Smooth muscle cell (in vitro differentiated cells): ENCODE results near the gene GRK3. TPM values are rescaled to one million over a fixed set of nuclear protein-coding genes. Genes with fewer than 3 reads are reported as not detected.

ENCODE experiments used
- DNase-seq: peaks from one replicate; lab custom pipeline; 2025; ENCODE audit not compliant: unreplicated experiment; lab: John Stamatoyannopoulos, UW
- H2AFZ ChIP-seq: fragments of 200-600 bp; sonication (generic); 2 replicates; pipeline ENCODE4 v1.6.0; 2016; ENCODE audit warnings: antibody characterized with exemption, low read depth, mild to moderate bottlenecking
- H3F3A ChIP-seq: fragments of 200-600 bp; sonication (generic); 2 replicates; pipeline ENCODE4 v1.6.0; 2017; ENCODE audit warnings: antibody characterized with exemption, low read depth
- H3K27ac ChIP-seq: fragments of 200-600 bp; sonication (generic); 2 replicates; pipeline ENCODE4 v1.5.1; 2016; ENCODE audit warnings: low read depth, mild to moderate bottlenecking
- H3K27me3 ChIP-seq: fragments of 200-600 bp; sonication (generic); 2 replicates; pipeline ENCODE4 v1.6.1; 2016; ENCODE audit warnings: low read depth, mild to moderate bottlenecking
- H3K36me3 ChIP-seq: fragments of 200-600 bp; sonication (generic); 2 replicates; pipeline ENCODE4 v1.5.1; 2016; ENCODE audit warnings: low read depth
- H3K4me1 ChIP-seq: fragments of 200-600 bp; sonication (generic); 2 replicates; pipeline ENCODE4 v1.5.1; 2016; ENCODE audit warnings: low read depth
- H3K4me2 ChIP-seq: fragments of 200-600 bp; sonication (generic); 2 replicates; pipeline ENCODE4 v1.6.0; 2016; ENCODE audit warnings: mild to moderate bottlenecking
- H3K4me3 ChIP-seq: fragments of 200-600 bp; sonication (generic); 2 replicates; pipeline ENCODE4 v1.5.1; 2016; ENCODE audit warnings: mild to moderate bottlenecking
- H3K79me2 ChIP-seq: fragments of 200-600 bp; sonication (generic); 2 replicates; pipeline ENCODE4 v1.6.0; 2016; ENCODE audit warnings: low read depth, mild to moderate bottlenecking
- H3K9ac ChIP-seq: fragments of 200-600 bp; sonication (generic); 2 replicates; pipeline ENCODE4 v1.6.0; 2016; ENCODE audit warnings: low read depth
- H3K9me3 ChIP-seq: fragments of 200-600 bp; sonication (generic); replicated peaks from 2 replicates; pipeline ENCODE4 v1.5.1; 2016; ENCODE audit warnings: low read depth
- H4K20me1 ChIP-seq: fragments of 200-600 bp; sonication (generic); 2 replicates; pipeline ENCODE4 v1.6.0; 2016; ENCODE audit warnings: low read depth
- WGBS: methylation state at CpG from one replicate; pipeline ENCODE4 v1.1.7; 2016; ENCODE audit warnings: low lambda C conversion rate; 5-methylcytosine and 5-hydroxymethylcytosine counted together
- polyA plus RNA-seq: library from polyadenylated mRNA; unstranded; fragments of >200 nt; fragmentation: Nextera tagmentation; extraction: Ambion mirVana; gene quantifications from 2 replicates; pipeline ENCODE4 v1.2.1, GENCODE V29; 2016
- total RNA-seq: library from RNA; depleted of rRNA; stranded (reverse); fragments of >200 nt; gene quantifications from 2 replicates; pipeline ENCODE4 v1.2.3, GENCODE V29; 2014
- TF ChIP-seq, protein P1 (sequence below): fragments of 200-600 bp; sonication (generic); IDR thresholded peaks from 2 replicates; pipeline ENCODE4 v1.5.1; 2017; ENCODE audit warnings: borderline replicate concordance, mild to moderate bottlenecking, antibody characterized with exemption; ENCODE audit not compliant: insufficient read depth, poor library complexity, severe bottlenecking

The GRK3 gene
- total and polyA plus RNA-seq, 2 experiments from 2014 or later = 1.0 to 4.6 TPM

DNA sequence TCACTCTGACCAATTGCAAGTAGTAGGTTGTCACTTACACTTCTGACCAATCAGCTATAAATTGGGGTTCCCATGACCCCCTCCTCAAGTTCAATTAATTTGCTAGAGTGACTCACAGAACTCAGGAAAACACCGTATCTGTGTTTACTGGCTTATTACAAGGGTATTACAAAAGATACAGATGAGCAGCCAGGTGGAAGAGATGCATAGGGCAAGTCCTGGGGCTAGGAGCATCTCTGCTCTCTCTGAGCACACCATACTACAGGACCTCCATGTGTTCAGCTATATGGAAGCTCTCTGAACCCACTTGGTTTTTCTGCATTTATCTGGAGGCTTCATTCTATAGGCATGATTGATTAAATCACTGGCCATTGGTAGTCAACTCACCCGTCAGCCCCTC lies 11.3 kb upstream of the GRK3 start:
- H4K20me1 ChIP-seq = no peaks in the 10 kb centered on the region
- H3K9ac ChIP-seq = no peak overlapping the region
- H3F3A ChIP-seq = no peaks in the 10 kb centered on the region
- DNase-seq = no peak
- TF ChIP-seq, protein P1, sequence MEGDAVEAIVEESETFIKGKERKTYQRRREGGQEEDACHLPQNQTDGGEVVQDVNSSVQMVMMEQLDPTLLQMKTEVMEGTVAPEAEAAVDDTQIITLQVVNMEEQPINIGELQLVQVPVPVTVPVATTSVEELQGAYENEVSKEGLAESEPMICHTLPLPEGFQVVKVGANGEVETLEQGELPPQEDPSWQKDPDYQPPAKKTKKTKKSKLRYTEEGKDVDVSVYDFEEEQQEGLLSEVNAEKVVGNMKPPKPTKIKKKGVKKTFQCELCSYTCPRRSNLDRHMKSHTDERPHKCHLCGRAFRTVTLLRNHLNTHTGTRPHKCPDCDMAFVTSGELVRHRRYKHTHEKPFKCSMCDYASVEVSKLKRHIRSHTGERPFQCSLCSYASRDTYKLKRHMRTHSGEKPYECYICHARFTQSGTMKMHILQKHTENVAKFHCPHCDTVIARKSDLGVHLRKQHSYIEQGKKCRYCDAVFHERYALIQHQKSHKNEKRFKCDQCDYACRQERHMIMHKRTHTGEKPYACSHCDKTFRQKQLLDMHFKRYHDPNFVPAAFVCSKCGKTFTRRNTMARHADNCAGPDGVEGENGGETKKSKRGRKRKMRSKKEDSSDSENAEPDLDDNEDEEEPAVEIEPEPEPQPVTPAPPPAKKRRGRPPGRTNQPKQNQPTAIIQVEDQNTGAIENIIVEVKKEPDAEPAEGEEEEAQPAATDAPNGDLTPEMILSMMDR = no peak
- H3K79me2 ChIP-seq = no peaks in the 10 kb centered on the region
- H3K36me3 ChIP-seq = no peaks in the 10 kb centered on the region
- no peak overlapping the region for H3K4me3 ChIP-seq
- WGBS = 93% methylated on average over 2 of the region's 2 CpGs
- H3K9me3 ChIP-seq = no peaks in the 10 kb centered on the region
- H3K27me3 ChIP-seq = no peaks in the 10 kb centered on the region
- no peak overlapping the region for H3K27ac ChIP-seq
- H3K4me1 ChIP-seq = peaks cover 3% of the 10 kb centered on the region
- H3K4me2 ChIP-seq = no peak overlapping the region
- no peak overlapping the region for H2AFZ ChIP-seq

GRCh38 chr22:25554238-25554671 lies 10.2 kb upstream of the GRK3 start:
- no peak overlapping the region for H2AFZ ChIP-seq
- no peak overlapping the region for H3K9ac ChIP-seq
- no peak overlapping the region for H3K4me2 ChIP-seq
- H3F3A ChIP-seq = no peaks in the 10 kb centered on the region
- H4K20me1 ChIP-seq = no peaks in the 10 kb centered on the region
- H3K79me2 ChIP-seq = no peaks in the 10 kb centered on the region
- no peaks in the 10 kb centered on the region for H3K27me3 ChIP-seq
- no peaks in the 10 kb centered on the region for H3K36me3 ChIP-seq
- no peak overlapping the region for H3K27ac ChIP-seq
- TF ChIP-seq, protein P1 = no peak
- 81% methylated on average over 1 of the region's 1 CpG for WGBS
- no peaks in the 10 kb centered on the region for H3K9me3 ChIP-seq
- peaks cover 3% of the 10 kb centered on the region for H3K4me1 ChIP-seq
- no peak overlapping the region for H3K4me3 ChIP-seq
- no peak for DNase-seq

DNA sequence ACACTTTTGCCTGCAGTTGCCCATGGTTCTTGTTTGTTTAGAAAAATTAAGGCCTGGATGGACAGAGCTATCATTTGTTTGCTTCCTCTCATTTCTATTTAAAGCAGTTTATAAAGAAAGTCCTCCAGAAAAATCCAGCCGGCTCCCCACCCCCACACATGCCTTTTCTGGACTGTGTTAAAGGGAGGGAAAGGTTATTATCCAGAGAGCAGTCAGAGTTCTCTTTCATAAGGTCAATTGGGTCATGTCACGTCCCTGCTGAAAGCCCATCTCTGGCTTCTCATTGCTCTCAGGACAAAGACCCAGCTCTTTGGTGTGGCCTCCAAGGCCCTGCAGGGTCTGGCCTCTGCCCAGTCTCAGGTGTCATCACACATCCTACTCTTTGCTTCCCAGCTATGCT lies 9.8 kb upstream of the GRK3 start:
- no peak for DNase-seq
- Histone ChIP-seq H2AFZ (no peak overlapping the region), H3K27ac (no peak overlapping the region), H3F3A (no peaks in the 10 kb centered on the region), H3K9ac (no peak overlapping the region), H3K4me2 (no peak overlapping the region), H3K4me1 (peaks cover 3% of the 10 kb centered on the region), H3K9me3 (no peaks in the 10 kb centered on the region), H3K27me3 (no peaks in the 10 kb centered on the region), H3K79me2 (no peaks in the 10 kb centered on the region), H4K20me1 (no peaks in the 10 kb centered on the region), H3K36me3 (no peaks in the 10 kb centered on the region), H3K4me3 (no peak overlapping the region)
- TF ChIP-seq, protein P1 = no peak
- WGBS = 60% methylated on average over 2 of the region's 2 CpGs

- Histone ChIP-seq H3K4me1 (peaks cover 3% of the 10 kb centered on the region), H2AFZ (no peak overlapping the region), H3K79me2 (no peaks in the 10 kb centered on the region), H3K27me3 (no peaks in the 10 kb centered on the region), H3F3A (no peaks in the 10 kb centered on the region), H3K27ac (no peak overlapping the region), H3K36me3 (no peaks in the 10 kb centered on the region), H3K9ac (no peak overlapping the region), H3K4me2 (no peak overlapping the region), H3K4me3 (no peak overlapping the region), H4K20me1 (no peaks in the 10 kb centered on the region), H3K9me3 (no peaks in the 10 kb centered on the region)
- TF ChIP-seq, protein P1 = no peak
- 68% methylated on average over 4 of the region's 4 CpGs for WGBS
- DNase-seq = no peak
Observed at GRCh38 chr22:25555586-25555985, 8.9 kb upstream of the GRK3 start.
